ENCODE results near the gene TBC1D14. TPM values are rescaled to one million over a fixed set of nuclear protein-coding genes. Genes with fewer than 3 reads are reported as not detected.

TBC1D14 gene
- total and polyA plus RNA-seq, 7 donors, result 19.2 to 46.4 (median 29.5) TPM

DNA sequence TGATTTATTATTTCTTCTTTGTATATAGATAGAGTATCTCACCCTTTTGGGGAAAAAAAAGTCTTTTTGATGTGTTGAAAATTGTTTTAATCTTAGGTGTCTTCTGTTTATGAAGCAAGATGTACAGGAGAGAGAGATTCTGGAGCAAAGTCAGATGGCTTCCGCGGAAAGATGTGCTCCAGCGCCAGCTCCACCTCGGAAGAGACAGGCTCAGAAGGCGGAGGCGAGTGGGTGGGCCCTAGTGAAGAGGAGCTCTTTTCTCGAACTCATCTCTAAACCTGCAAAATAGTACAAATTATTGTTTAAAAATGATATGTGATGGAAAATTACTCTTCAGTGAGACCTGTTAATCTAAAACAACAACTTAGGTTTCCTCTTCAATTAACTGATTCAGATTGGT, 28.9 kb upstream of the TBC1D14 start:
- intact Hi-C loops (cut with DNase I), result no loop called here
- no peak for DNase-seq
- TF ChIP-seq POLR2AphosphoS5 (IDR thresholded peaks at IDR 0.05), result no peak
- TF ChIP-seq POLR2A (IDR thresholded peaks at IDR 0.05), result no peak
- TF ChIP-seq, protein P1, sequence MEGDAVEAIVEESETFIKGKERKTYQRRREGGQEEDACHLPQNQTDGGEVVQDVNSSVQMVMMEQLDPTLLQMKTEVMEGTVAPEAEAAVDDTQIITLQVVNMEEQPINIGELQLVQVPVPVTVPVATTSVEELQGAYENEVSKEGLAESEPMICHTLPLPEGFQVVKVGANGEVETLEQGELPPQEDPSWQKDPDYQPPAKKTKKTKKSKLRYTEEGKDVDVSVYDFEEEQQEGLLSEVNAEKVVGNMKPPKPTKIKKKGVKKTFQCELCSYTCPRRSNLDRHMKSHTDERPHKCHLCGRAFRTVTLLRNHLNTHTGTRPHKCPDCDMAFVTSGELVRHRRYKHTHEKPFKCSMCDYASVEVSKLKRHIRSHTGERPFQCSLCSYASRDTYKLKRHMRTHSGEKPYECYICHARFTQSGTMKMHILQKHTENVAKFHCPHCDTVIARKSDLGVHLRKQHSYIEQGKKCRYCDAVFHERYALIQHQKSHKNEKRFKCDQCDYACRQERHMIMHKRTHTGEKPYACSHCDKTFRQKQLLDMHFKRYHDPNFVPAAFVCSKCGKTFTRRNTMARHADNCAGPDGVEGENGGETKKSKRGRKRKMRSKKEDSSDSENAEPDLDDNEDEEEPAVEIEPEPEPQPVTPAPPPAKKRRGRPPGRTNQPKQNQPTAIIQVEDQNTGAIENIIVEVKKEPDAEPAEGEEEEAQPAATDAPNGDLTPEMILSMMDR (IDR thresholded peaks at IDR 0.05), result no peak
- TF ChIP-seq EP300 (IDR thresholded peaks at IDR 0.05), result no peak
- Histone ChIP-seq H3K27me3 (no peaks in the 10 kb centered on the region), H3K4me3 (no peak overlapping the region), H3K27ac (no peak overlapping the region), H3K36me3 (peaks cover 5 to 74% (median 36%) of the 10 kb centered on the region in 4 donors), H3K9me3 (no peaks in the 10 kb centered on the region), H3K4me1 (peaks cover 0 to 5% (median 2%) of the 10 kb centered on the region in 4 donors)
- 95 to 96% methylated on average over 7 of the region's 7 CpGs for WGBS, 2 donors

DNA sequence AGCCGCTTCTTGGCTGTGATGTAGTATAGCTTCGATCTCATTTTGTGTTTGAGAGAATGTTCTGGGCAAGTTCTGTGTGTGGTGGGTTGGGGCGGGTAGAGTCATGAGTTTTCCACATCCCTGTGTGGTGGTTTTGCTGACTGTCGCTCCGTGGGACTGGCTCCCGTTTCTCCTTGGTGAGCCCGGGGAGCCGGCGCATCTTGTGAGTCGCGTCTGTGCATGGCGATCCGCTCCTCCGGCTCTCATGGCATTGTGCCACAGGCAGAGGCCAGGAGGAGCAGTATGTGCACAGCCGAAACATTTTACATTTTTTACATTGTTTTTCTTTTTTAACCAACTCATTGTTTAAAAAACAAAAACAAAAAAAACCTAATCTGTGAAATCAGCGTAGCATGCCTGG, 27.7 kb upstream of the TBC1D14 start:
- TF ChIP-seq EP300 (IDR thresholded peaks at IDR 0.05), result no peak
- TF ChIP-seq, protein P1 (IDR thresholded peaks at IDR 0.05), result no peak
- no peak for TF ChIP-seq POLR2A (IDR thresholded peaks at IDR 0.05)
- no peak for TF ChIP-seq POLR2AphosphoS5 (IDR thresholded peaks at IDR 0.05)
- WGBS, 2 donors, result 93 to 94% methylated on average over 16 of the region's 16 CpGs
- Histone ChIP-seq H3K4me1 (peaks cover 0 to 17% (median 13%) of the 10 kb centered on the region in 4 donors), H3K4me3 (no peak overlapping the region), H3K27me3 (no peaks in the 10 kb centered on the region), H3K9me3 (no peaks in the 10 kb centered on the region), H3K27ac (no peak overlapping the region), H3K36me3 (peaks cover 5 to 62% (median 33%) of the 10 kb centered on the region in 4 donors)
- no peak for DNase-seq
- intact Hi-C loops (cut with DNase I), result no loop called here

DNA sequence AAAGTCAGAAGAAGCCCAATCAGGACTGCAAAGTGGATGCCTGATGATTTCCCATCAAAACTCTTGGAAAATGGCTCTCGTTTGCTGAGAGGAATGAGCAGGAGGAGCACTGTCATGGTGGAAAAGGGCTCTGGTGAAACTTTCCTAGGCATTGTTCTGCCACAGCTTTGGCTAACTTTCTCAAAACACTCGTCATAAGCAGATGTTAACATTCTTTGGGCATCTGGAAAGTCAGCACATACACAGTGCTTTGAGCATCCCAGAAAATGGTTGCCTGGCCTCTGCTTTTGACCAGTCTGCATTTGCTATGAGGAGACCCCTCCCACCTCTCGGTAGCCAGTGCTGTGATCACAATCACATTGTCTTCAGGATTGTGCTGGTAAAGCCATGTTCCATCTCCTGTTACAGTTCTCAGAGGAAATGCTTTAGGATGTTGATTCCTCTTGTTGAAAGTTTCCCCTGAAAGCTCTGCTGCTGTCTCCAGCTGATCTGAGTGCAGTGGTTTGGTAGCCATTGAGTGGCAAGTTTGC, 25.2 kb upstream of the TBC1D14 start:
- H3K4me1 ChIP-seq, result peaks cover 0 to 17% (median 13%) of the 10 kb centered on the region in 4 donors
- DNase-seq, result no peak
- intact Hi-C loops (cut with DNase I), result no loop called here
- H3K36me3 ChIP-seq, result peaks cover 5 to 37% (median 15%) of the 10 kb centered on the region in 4 donors
- no peak overlapping the region for H3K4me3 ChIP-seq
- no peaks in the 10 kb centered on the region for H3K27me3 ChIP-seq
- no peaks in the 10 kb centered on the region for H3K9me3 ChIP-seq
- WGBS, 2 donors, result 82 to 89% methylated on average over 3 of the region's 3 CpGs
- TF ChIP-seq, protein P1 (IDR thresholded peaks at IDR 0.05), result no peak
- TF ChIP-seq EP300 (IDR thresholded peaks at IDR 0.05), result no peak
- no peak for TF ChIP-seq POLR2AphosphoS5 (IDR thresholded peaks at IDR 0.05)
- TF ChIP-seq POLR2A (IDR thresholded peaks at IDR 0.05), result no peak
- H3K27ac ChIP-seq, result no peak overlapping the region

DNA sequence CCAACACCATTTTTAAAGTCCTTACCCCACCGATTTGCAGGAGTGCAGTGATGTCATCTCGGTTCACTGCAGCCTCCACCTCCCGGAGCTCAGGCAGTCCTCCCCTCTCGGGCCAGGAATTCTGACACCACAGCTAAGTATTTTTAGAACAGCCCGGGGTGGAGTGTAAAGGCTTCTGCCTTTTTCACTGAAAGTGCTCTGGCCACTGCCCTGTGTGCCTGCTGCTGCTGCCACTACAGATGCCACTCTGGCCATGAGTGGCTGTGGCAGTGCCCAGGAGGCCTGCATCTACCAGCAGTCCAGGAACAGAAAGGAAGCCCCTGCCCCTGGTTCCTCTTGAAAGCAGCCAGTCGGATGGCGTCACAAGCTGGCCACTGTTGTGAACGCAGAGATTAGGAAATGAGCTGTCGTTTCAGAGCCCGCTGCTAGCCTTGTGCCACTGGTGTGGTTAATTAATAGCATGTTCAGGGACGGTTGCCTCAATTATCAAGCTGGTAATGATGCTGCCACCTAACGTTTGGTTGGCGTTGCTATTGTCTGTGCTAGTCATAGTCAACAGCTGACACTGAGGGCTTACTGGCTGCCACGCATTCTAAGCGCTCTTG, 23.6 kb upstream of the TBC1D14 start:
- H3K4me3 ChIP-seq, result no peak overlapping the region
- DNase-seq, result peak; percentile 82
- TF ChIP-seq, protein P1 (IDR thresholded peaks at IDR 0.05), result peak in 1 of 4 experiments; percentile 17
- TF ChIP-seq EP300 (IDR thresholded peaks at IDR 0.05) (no peak), POLR2AphosphoS5 (IDR thresholded peaks at IDR 0.05) (peak in 1 of 4 donors; percentile 10), POLR2A (IDR thresholded peaks at IDR 0.05) (no peak)
- peaks cover 0 to 17% (median 13%) of the 10 kb centered on the region in 4 donors for H3K4me1 ChIP-seq
- WGBS, 2 donors, result 45 to 52% methylated on average over 15 of the region's 15 CpGs
- H3K9me3 ChIP-seq, result no peaks in the 10 kb centered on the region
- H3K36me3 ChIP-seq, result peaks cover 5 to 24% (median 12%) of the 10 kb centered on the region in 4 donors
- no peaks in the 10 kb centered on the region for H3K27me3 ChIP-seq
- intact Hi-C loops (cut with DNase I), result no loop called here
- peak overlapping the region; percentile 58 to 78 (median 74) for H3K27ac ChIP-seq

Data from sigmoid colon (tissue), 7 donors.